Heart right ventricle (tissue), 16 donors: ENCODE measurements around the gene RBBP8NL. TPM values are rescaled to one million over a fixed set of nuclear protein-coding genes. Genes with fewer than 3 reads are reported as not detected.

Source experiments
- ATAC-seq, 8 donors: fragments of 200-7000 bp; cut with Tn5 transposase; one replicate each; pipeline ENCODE4 v1.9.1; 2020; ENCODE audit warnings: mild to moderate bottlenecking in 8 of 8, moderate library complexity in 8 of 8, moderate number of reproducible peaks in 1 of 8
- DNase-seq, 2 donors: peaks; one replicate each; pipeline ENCODE4 v3.0.0-alpha.2; 2020
- H3K27ac ChIP-seq, 10 donors: fragments of 200-600 bp; sonication (generic) in 2 of 10; one replicate each; pipeline versions ENCODE4 v1.5.0 to v1.8.0; 2020 to 2022; ENCODE audit warnings: mild to moderate bottlenecking in 3 of 10
- H3K27me3 ChIP-seq, 7 donors: fragments of 200-600 bp; one replicate each; pipeline ENCODE4 v1.8.0; 2021 to 2022; ENCODE audit warnings: mild to moderate bottlenecking in 2 of 7
- H3K36me3 ChIP-seq, 9 donors: fragments of 200-600 bp; sonication (generic) in 1 of 9; one replicate each; pipeline versions ENCODE4 v1.5.0 to v1.8.0; 2020 to 2022; ENCODE audit warnings: mild to moderate bottlenecking in 2 of 9
- H3K4me1 ChIP-seq, 9 donors: fragments of 200-600 bp; sonication (generic) in 1 of 9; one replicate each; pipeline versions ENCODE4 v1.5.0 to v1.8.0; 2020 to 2022; ENCODE audit warnings: mild to moderate bottlenecking in 4 of 9
- H3K4me3 ChIP-seq, 10 donors: fragments of 200-600 bp; sonication (generic) in 2 of 10; one replicate each; pipeline versions ENCODE4 v1.5.0 to v1.8.0; 2020 to 2022; ENCODE audit warnings: mild to moderate bottlenecking in 7 of 10, moderate library complexity in 2 of 10
- H3K9me3 ChIP-seq, 11 donors: fragments of 200-600 bp in 10 of 11; sonication (generic) in 2 of 11; one replicate each; pipeline versions ENCODE4 v1.5.0 to v1.8.0; 2013 to 2022; ENCODE audit warnings: mild to moderate bottlenecking in 2 of 11, control low read depth in 1 of 11, moderate library complexity in 1 of 11
- WGBS, 2 donors: extraction: QIAGEN DNeasy Blood & Tissue Kit; methylation state at CpG; one replicate each; pipeline ENCODE4 v1.1.7; 2013; ENCODE audit warnings: inconsistent platforms in 1 of 2; 5-methylcytosine and 5-hydroxymethylcytosine counted together
- intact Hi-C, 10 donors: fragments of 100-400 bp; cut with DNase I; formaldehyde crosslinking; loops; one replicate each; pipeline versions ENCODE4 v1.11.1 to v1.14.2; 2022
- polyA plus RNA-seq, 2 donors: library from polyadenylated mRNA; stranded (reverse); fragments of 200-250 nt; gene quantifications; one replicate each; pipeline ENCODE4 v1.2.3, GENCODE V29; 2013
- total RNA-seq, 10 donors: library from RNA; stranded (reverse); fragmentation: NEBNext Ultra II Directional in 3 of 10; extraction: Animal tissue kit (Norgen Biotek cat#: 25700) in 3 of 10; gene quantifications; one replicate each; pipeline versions ENCODE4 v1.2.1 to v1.2.4, GENCODE V29; 2021 to 2023
- TF ChIP-seq, protein P1 (sequence below), 9 donors: fragments of 200-600 bp; sonication (generic) in 2 of 9; IDR thresholded peaks; one replicate each; pipeline versions ENCODE4 v1.5.0 to v1.8.0; 2021 to 2022; ENCODE audit warnings: antibody characterized with exemption in 9 of 9, mild to moderate bottlenecking in 5 of 9, moderate library complexity in 1 of 9
- donor health status: Arrhythmogenic right ventricular cardiomyopathy.
- donor health status: ischemic (EF 13 %, LVEDD 7.1; RV severe dilation, severe dysfunction).
- donor health status: healthy with polysubstance abuse.
- donor health status: DM: no; HTN: yes; CAD: no.
- donor health status: DM: no; HTN: no; CAD: no.
- donor health status: ischemic (EF 25% LVEDD 6.9; RV normal size, moderate dysfunction).
- donor health status: ischemic (EF 25% LVEDD 5.7; RV mildly dilated, moderate dysfunction).
- donor health status: healthy.
- donor health status: DM: yes; HTN: yes; CAD: no.
- donor health status: Ischemic cardiomyopathy.
- donor health status: ischemic (EF 35%, LVEDD 5.7; RV mildly dilated, moderate dysfunction).
- donor health status: nonischemic (EF 11% LVEDD 7.7; RV severe dilation, severe dysfunction).
- donor health status: DM: yes; HTN: yes; CAD: no.
- donor health status: PGD.
- donor health status: ischemic (EF 29% LVEDD 5.4; RV normal size, mild dysfunction).
- donor health status: nonischemic (EF 23%, LVEDD 6.1; RV moderate dilation, normal function).

Gene RBBP8NL
- total and polyA plus RNA-seq, 12 donors, result not detected

DNA sequence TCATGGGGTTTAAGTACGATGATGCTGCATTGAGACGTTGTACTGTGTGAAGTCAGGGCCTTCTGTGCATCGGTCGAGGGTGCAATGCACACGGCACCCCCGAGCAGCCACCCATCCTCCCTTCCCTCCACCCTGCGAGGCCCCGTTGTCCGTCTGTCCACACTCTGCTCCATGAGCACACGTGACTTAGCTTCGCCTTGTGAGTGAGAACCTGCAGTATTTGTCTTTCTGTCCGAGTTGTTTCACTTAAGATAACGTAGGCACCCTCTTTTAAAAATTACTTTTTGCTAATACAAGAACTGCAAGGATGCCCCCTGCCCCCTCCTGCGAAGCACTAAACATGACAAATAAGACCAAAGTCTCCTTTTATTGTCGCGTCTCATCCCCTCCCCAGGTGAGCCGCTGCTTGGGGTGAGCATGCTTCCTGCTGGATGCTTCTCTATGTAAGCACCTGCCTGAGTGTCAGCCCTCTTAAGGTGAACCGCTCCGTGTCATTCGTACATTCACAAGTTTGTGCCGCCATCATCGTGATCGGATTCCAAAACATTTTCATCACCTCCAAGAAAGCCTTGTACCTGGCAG lies 3.6 kb upstream of the RBBP8NL start:
- Histone ChIP-seq H3K4me3 (no peak overlapping the region), H3K4me1 (peaks cover 0 to 19% (median 4%) of the 10 kb centered on the region in 9 donors), H3K27me3 (peaks cover 0 to 18% (median 0%) of the 10 kb centered on the region in 7 donors), H3K36me3 (no peaks in the 10 kb centered on the region), H3K9me3 (no peaks in the 10 kb centered on the region), H3K27ac (no peak overlapping the region)
- ATAC-seq (no peak), DNase-seq (no peak)
- TF ChIP-seq, protein P1, sequence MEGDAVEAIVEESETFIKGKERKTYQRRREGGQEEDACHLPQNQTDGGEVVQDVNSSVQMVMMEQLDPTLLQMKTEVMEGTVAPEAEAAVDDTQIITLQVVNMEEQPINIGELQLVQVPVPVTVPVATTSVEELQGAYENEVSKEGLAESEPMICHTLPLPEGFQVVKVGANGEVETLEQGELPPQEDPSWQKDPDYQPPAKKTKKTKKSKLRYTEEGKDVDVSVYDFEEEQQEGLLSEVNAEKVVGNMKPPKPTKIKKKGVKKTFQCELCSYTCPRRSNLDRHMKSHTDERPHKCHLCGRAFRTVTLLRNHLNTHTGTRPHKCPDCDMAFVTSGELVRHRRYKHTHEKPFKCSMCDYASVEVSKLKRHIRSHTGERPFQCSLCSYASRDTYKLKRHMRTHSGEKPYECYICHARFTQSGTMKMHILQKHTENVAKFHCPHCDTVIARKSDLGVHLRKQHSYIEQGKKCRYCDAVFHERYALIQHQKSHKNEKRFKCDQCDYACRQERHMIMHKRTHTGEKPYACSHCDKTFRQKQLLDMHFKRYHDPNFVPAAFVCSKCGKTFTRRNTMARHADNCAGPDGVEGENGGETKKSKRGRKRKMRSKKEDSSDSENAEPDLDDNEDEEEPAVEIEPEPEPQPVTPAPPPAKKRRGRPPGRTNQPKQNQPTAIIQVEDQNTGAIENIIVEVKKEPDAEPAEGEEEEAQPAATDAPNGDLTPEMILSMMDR (IDR thresholded peaks at IDR 0.05), result no peak
- intact Hi-C loops, result no loop called here
- WGBS, 2 donors, result 63 to 65% methylated on average over 23 of the region's 23 CpGs

DNA sequence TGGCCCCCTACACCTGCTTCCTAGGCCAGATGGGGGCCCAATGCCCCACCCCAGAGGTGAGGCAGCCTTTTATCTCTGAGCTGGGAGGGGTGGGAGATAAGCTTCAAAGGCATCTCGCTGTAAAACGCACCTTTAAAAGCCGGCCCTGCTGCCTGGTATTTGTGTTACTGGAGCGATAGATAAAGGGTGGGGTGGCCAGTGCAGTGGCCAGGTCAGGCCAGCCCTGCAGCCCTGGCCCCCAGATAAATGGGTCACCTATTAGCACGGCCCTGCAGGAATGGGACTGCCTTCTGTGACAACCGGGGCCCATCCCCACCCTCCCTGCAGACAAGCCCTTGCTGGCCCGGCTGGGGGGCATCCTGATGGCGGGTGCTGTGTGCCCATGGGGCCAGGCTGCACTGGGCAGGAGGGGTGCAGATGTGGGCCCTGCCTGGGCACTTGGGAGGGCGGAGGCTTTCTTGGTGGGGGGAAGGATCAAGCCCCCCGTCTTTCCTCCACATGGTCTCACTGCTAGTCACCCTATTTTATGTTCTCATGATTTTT lies 3.0 kb upstream of the RBBP8NL start:
- Histone ChIP-seq H3K9me3 (no peaks in the 10 kb centered on the region), H3K27me3 (peaks cover 0 to 17% (median 0%) of the 10 kb centered on the region in 7 donors), H3K27ac (no peak overlapping the region), H3K4me1 (peaks cover 0 to 15% (median 4%) of the 10 kb centered on the region in 9 donors), H3K4me3 (no peak overlapping the region), H3K36me3 (no peaks in the 10 kb centered on the region)
- DNase-seq (no peak), ATAC-seq (no peak)
- intact Hi-C loops, result no loop called here
- TF ChIP-seq, protein P1 (IDR thresholded peaks at IDR 0.05), result no peak
- 66% methylated on average over 10 of the region's 10 CpGs for WGBS, 2 donors

DNA sequence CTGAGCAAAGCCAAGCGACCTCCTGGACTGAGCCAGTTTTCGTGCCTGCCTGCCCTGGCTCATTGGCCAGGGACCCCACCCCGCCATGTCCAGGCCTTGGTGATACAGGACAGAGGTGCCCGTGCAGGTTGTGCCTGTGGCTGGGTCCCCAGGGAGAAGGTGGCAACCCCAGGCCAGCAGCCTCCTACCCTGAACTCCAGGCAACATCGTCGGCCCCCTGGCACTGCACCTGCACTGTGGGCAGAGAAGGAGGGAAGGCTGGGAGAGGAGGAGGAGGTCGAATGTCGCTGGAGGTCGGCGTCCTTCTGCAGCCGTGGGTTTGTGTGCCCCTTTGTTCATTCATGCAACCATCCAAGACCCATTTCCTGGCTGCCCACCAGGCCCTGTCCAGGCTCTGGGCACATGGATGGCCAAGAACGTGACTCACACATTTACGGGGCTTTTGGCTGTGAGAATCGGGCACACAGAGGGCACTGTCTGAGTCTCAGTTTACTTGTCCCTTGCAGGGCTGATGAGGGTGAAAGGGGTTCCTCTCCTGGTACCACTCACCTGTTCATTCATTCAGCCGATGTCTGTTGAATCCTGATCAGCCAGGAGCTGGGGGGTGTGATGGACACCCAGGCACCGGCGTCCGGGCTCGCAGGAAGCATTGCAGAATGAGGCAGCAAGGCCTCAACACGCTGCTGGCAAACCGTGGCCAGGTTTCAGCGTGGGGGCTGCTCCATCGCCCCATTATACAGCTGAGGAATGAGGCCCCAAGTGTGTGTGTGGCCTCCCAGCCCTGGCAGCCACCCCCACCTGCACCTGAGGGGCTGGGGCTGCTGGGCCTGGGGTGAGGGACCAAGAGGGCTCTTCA lies 2.3 kb upstream of the RBBP8NL start:
- no peak overlapping the region for H3K27ac ChIP-seq
- intact Hi-C loops, result loop anchor here in 2 of 10 donors (10.0 kb wide), 2 partner anchors 55 to 145 kb away; no protein-coding TSS in a partner anchor
- H3K4me1 ChIP-seq, result peaks cover 0 to 15% (median 3%) of the 10 kb centered on the region in 9 donors
- H3K27me3 ChIP-seq, result peaks cover 0 to 24% (median 6%) of the 10 kb centered on the region in 7 donors
- 81 to 89% methylated on average over 23 of the region's 23 CpGs for whole genome bisulfite sequencing, 2 donors
- ATAC-seq (no peak), DNase-seq (no peak)
- TF ChIP-seq, protein P1 (IDR thresholded peaks at IDR 0.05), result no peak
- H3K9me3 ChIP-seq, result no peaks in the 10 kb centered on the region
- no peak overlapping the region for H3K4me3 ChIP-seq
- H3K36me3 ChIP-seq, result no peaks in the 10 kb centered on the region
